ENCODE data around the gene GPR78. TPM values are rescaled to one million over a fixed set of nuclear protein-coding genes. Genes with fewer than 3 reads are reported as not detected.

Gene GPR78
- total RNA-seq, 2 donors from 2014 or later, result 0.45 TPM; not detected in 1

Other genes starting within 250 kb of the GPR78 start
- 10 to 100 TPM; 65.7 to 75.4 TPM for gene ACOX3, start 139.7 kb upstream of the GPR78 start, total RNA-seq
- gene TRMT44, start 139.6 kb upstream of the GPR78 start, total RNA-seq, result 10 to 100 TPM; 35.2 to 63.9 TPM
- gene CPZ, start 12.4 kb downstream of the GPR78 start, total RNA-seq, result 10 to 100 TPM in 1 of 2 donors, under 1 TPM in 1; 0.73 to 15.1 TPM

Data from prostate gland (tissue), 2 donors.